ENCODE results near the gene DOCK3.

GRCh38 chr3:50924638-50925037 is 249.9 kb downstream of the DOCK3 start:
- TF ChIP-seq POLR2AphosphoS5 (IDR thresholded peaks at IDR 0.05; ENCODE audit: low read depth, low read length) = no peak
- no peak for TF ChIP-seq POLR2A (IDR thresholded peaks at IDR 0.05; ENCODE audit: low read depth, low read length)
- no peak for TF ChIP-seq TAF1 (IDR thresholded peaks at IDR 0.05; ENCODE audit: borderline replicate concordance, low read depth, low read length)
